CD14-positive monocyte (primary cell): ENCODE results near the gene RBP5. TPM values are rescaled to one million over a fixed set of nuclear protein-coding genes. Genes with fewer than 3 reads are reported as not detected.

Source experiments
- DNase-seq, 3 donors: peaks; one replicate each; pipeline ENCODE4 v3.0.0-alpha.2; 2011 to 2022
- H2AFZ ChIP-seq: 2 replicates; pipeline ENCODE4 v1.6.0; 2012; ENCODE audit warnings: mild to moderate bottlenecking, low read depth, low read length, inconsistent platforms; ENCODE audit not compliant: insufficient read depth, poor library complexity, severe bottlenecking
- H3K27ac ChIP-seq, 2 donors: 1 replicate in 1 of 2; 2 replicates in 1 of 2; pipeline ENCODE4 v1.5.1; 2012 to 2013; ENCODE audit warnings: low read length in 2 of 2, control low read depth in 1 of 2, inconsistent platforms in 1 of 2, low read depth in 1 of 2, mild to moderate bottlenecking in 1 of 2
- H3K27me3 ChIP-seq, 2 donors: one replicate each; pipeline versions ENCODE4 v1.6.0 to v1.6.1; 2011 to 2013; ENCODE audit warnings: low read length in 2 of 2; ENCODE audit not compliant: control insufficient read depth in 2 of 2, insufficient read depth in 2 of 2
- H3K36me3 ChIP-seq, 2 donors: replicated peaks in 1 of 2; 1 replicate in 1 of 2; 2 replicates in 1 of 2; pipeline versions ENCODE4 v1.5.1 to v1.6.1; 2012 to 2013; ENCODE audit warnings: low read length in 2 of 2, control low read depth in 1 of 2, inconsistent platforms in 1 of 2, mild to moderate bottlenecking in 1 of 2; ENCODE audit not compliant: insufficient read depth in 2 of 2, control insufficient read depth in 1 of 2
- H3K4me1 ChIP-seq, 2 donors: 1 replicate in 1 of 2; 2 replicates in 1 of 2; pipeline versions ENCODE4 v1.5.1 to v1.6.1; 2012 to 2013; ENCODE audit warnings: low read length in 2 of 2, control low read depth in 1 of 2, inconsistent platforms in 1 of 2, mild to moderate bottlenecking in 1 of 2, moderate library complexity in 1 of 2; ENCODE audit not compliant: insufficient read depth in 2 of 2, control insufficient read depth in 1 of 2
- H3K4me2 ChIP-seq: replicated peaks from 2 replicates; pipeline ENCODE3; 2012; ENCODE audit warnings: low read length, moderate library complexity, mild to moderate bottlenecking; ENCODE audit not compliant: poor library complexity, severe bottlenecking; ENCODE audit errors: extremely low read depth
- H3K4me3 ChIP-seq, 3 experiments: fragments of 200-600 bp in 1 of 3; sonication (generic) in 1 of 3; replicated peaks in 1 of 3; 1 replicate in 2 of 3; 2 replicates in 1 of 3; pipeline ENCODE4 v1.5.1; 2011 to 2013; ENCODE audit warnings: low read length in 3 of 3, mild to moderate bottlenecking in 3 of 3, control low read depth in 2 of 3, low read depth in 2 of 3, inconsistent platforms in 1 of 3, moderate library complexity in 1 of 3
- H3K79me2 ChIP-seq: 2 replicates; pipeline ENCODE4 v1.6.0; 2012; ENCODE audit warnings: mild to moderate bottlenecking, control low read depth, inconsistent platforms, low read length, moderate library complexity; ENCODE audit not compliant: insufficient read depth
- H3K9ac ChIP-seq: 2 replicates; pipeline ENCODE4 v1.6.0; 2017; ENCODE audit warnings: low read length, mild to moderate bottlenecking; ENCODE audit not compliant: insufficient read depth, poor library complexity, severe bottlenecking
- H3K9me3 ChIP-seq, 2 donors: replicated peaks in 1 of 2; 1 replicate in 1 of 2; 2 replicates in 1 of 2; pipeline versions ENCODE4 v1.5.1 to v1.6.1; 2012 to 2013; ENCODE audit warnings: low read length in 2 of 2, control low read depth in 1 of 2; ENCODE audit not compliant: control insufficient read depth in 1 of 2, insufficient read depth in 1 of 2
- H4K20me1 ChIP-seq: 2 replicates; pipeline ENCODE4 v1.6.0; 2012; ENCODE audit warnings: mild to moderate bottlenecking, low read length, control low read depth, moderate library complexity; ENCODE audit not compliant: insufficient read depth
- H3K27ac Mint-ChIP-seq, 7 donors: one replicate each; pipeline ENCODE4 v1.8.0; 2020; ENCODE audit warnings: mild to moderate bottlenecking in 7 of 7, mixed read lengths in 7 of 7, moderate library complexity in 6 of 7, inconsistent platforms in 2 of 7
- H3K27me3 Mint-ChIP-seq, 3 donors: one replicate each; pipeline ENCODE4 v1.8.0; 2021 to 2022; ENCODE audit warnings: low read depth in 3 of 3, mild to moderate bottlenecking in 3 of 3, mixed read lengths in 3 of 3, moderate library complexity in 3 of 3, inconsistent platforms in 1 of 3
- H3K36me3 Mint-ChIP-seq, 2 donors: one replicate each; pipeline ENCODE4 v1.8.0; 2020; ENCODE audit warnings: mixed read lengths in 2 of 2, inconsistent platforms in 1 of 2, mild to moderate bottlenecking in 1 of 2
- H3K4me1 Mint-ChIP-seq: one replicate; pipeline ENCODE4 v1.8.0; 2020; ENCODE audit warnings: mild to moderate bottlenecking, mixed read lengths
- H3K4me3 Mint-ChIP-seq, 2 donors: one replicate each; pipeline ENCODE4 v1.8.0; 2020; ENCODE audit warnings: mild to moderate bottlenecking in 2 of 2, mixed read lengths in 2 of 2, moderate library complexity in 1 of 2
- H3K9me3 Mint-ChIP-seq, 7 donors: one replicate each; pipeline ENCODE4 v1.8.0; 2020 to 2022; ENCODE audit warnings: mixed read lengths in 7 of 7, mild to moderate bottlenecking in 6 of 7, moderate library complexity in 6 of 7, inconsistent platforms in 2 of 7
- CTCF ChIP-seq: fragments of 200-600 bp; IDR thresholded peaks from one replicate; pipeline ENCODE4 v1.8.0; 2022; ENCODE audit warnings: antibody characterized with exemption, mild to moderate bottlenecking
- WGBS: methylation state at CpG from one replicate; pipeline ENCODE4 v1.1.5; 2013; ENCODE audit warnings: missing lambda C conversion rate; ENCODE audit not compliant: insufficient coverage; 5-methylcytosine and 5-hydroxymethylcytosine counted together
- intact Hi-C, 2 donors: fragments of 100-400 bp; cut with micrococcal nuclease; formaldehyde crosslinking; loops; one replicate each; pipeline versions ENCODE4 v1.15.0 to v1.15.1; 2023
- polyA plus RNA-seq, 3 donors: library from polyadenylated mRNA; depleted of rRNA in 1 of 3; unstranded in 2 of 3; stranded (reverse) in 1 of 3; fragments of 300-500 nt in 2 of 3; fragments of >200 nt in 1 of 3; fragmentation: Illumina TruSeq in 2 of 3; gene quantifications; 1 replicate in 2 of 3; 2 replicates in 1 of 3; pipeline ENCODE4 v1.2.3, GENCODE V29; 2012 to 2021

Gene RBP5
- polyA plus RNA-seq, 3 donors, result not detected

DNA sequence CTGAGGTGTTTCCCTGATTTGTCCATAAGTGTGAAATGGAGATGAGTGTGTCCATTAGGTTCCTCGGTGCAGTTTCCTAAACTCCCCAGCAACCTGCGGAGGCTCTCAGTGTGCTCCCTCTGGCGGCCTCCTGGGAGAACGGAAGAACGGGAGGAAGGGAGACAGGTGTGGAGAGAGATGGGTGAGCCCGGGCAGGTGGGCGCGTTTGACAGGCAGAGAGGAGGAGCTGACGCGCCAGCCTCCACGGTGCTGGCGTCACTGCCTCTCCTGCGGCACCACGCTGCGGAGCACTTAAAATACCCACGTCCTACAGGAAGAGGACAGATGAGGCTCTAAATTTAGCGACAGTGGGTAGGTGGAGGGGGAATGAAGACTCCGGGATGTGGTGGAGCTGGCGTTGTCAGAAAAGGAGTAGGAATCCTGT, 34.0 kb upstream of the RBP5 start:
- H3K4me1 Mint-ChIP-seq, result peaks cover 5% of the 10 kb centered on the region
- H2AFZ ChIP-seq, result no peak overlapping the region
- H3K4me3 Mint-ChIP-seq, result peak overlapping the region in 1 of 2 donors; percentile 64
- DNase-seq, result no peak
- intact Hi-C loops, result no loop called here
- peaks cover 0 to 3% of the 10 kb centered on the region in 2 donors for H3K36me3 Mint-ChIP-seq
- no peak overlapping the region for H3K9ac ChIP-seq
- WGBS, result 0% methylated on average over 8 of the region's 19 CpGs
- H3K27ac Mint-ChIP-seq, result no peak overlapping the region
- peaks cover 4 to 11% of the 10 kb centered on the region in 2 donors for H3K9me3 ChIP-seq
- peak; percentile 10 for TF ChIP-seq CTCF
- no peaks in the 10 kb centered on the region for H3K4me1 ChIP-seq
- no peaks in the 10 kb centered on the region for H3K36me3 ChIP-seq
- no peaks in the 10 kb centered on the region for H4K20me1 ChIP-seq
- peaks cover 5 to 19% (median 16%) of the 10 kb centered on the region in 7 donors for H3K9me3 Mint-ChIP-seq
- H3K27me3 Mint-ChIP-seq, result peaks cover 14 to 27% (median 15%) of the 10 kb centered on the region in 3 donors
- peaks cover 0 to 12% of the 10 kb centered on the region in 2 donors for H3K27me3 ChIP-seq
- H3K27ac ChIP-seq, result no peak overlapping the region
- H3K79me2 ChIP-seq, result no peaks in the 10 kb centered on the region
- no peak overlapping the region for H3K4me3 ChIP-seq
- no peak overlapping the region for H3K4me2 ChIP-seq

GRCh38 chr12:7161811-7162210, 33.1 kb upstream of the RBP5 start:
- peak overlapping the region in 1 of 7 donors; percentile 26 for H3K27ac Mint-ChIP-seq
- Histone ChIP-seq H2AFZ (no peak overlapping the region), H3K79me2 (no peaks in the 10 kb centered on the region), H3K4me3 (no peak overlapping the region), H3K9me3 (peaks cover 4 to 6% of the 10 kb centered on the region in 2 donors), H4K20me1 (no peaks in the 10 kb centered on the region), H3K27me3 (peaks cover 0 to 12% of the 10 kb centered on the region in 2 donors), H3K4me1 (no peaks in the 10 kb centered on the region), H3K36me3 (no peaks in the 10 kb centered on the region), H3K9ac (no peak overlapping the region), H3K27ac (no peak overlapping the region), H3K4me2 (no peak overlapping the region)
- H3K4me1 Mint-ChIP-seq, result peaks cover 5% of the 10 kb centered on the region
- H3K36me3 Mint-ChIP-seq, result peaks cover 0 to 7% of the 10 kb centered on the region in 2 donors
- no peak for TF ChIP-seq CTCF
- 97% methylated on average over 5 of the region's 5 CpGs for WGBS
- H3K27me3 Mint-ChIP-seq, result peaks cover 14 to 27% (median 15%) of the 10 kb centered on the region in 3 donors
- no peak for DNase-seq
- H3K9me3 Mint-ChIP-seq, result peaks cover 4 to 15% (median 12%) of the 10 kb centered on the region in 7 donors
- no peak overlapping the region for H3K4me3 Mint-ChIP-seq
- intact Hi-C loops, result no loop called here
